NCI-H2227 treated with DMSO at 0.1 percent for 48 hours (cell line): ENCODE measurements around the gene NCK1.
A peak's percentile ranks its signal among the peaks of the same experiment; 100 is the strongest.
"Not testable (repeated sequence)": the region's sequence is repeated elsewhere in the genome, so short reads cannot be mapped to it uniquely, and the experiment has no call there.

Experiments
- DNase-seq: peaks from one replicate; lab custom pipeline; 2025; lab: John Stamatoyannopoulos, UW

NCK1 gene

GRCh38 chr3:136949146-136949545, 87.1 kb downstream of the NCK1 start:
- no peak for DNase-seq

GRCh38 chr3:136949708-136950107, 87.7 kb downstream of the NCK1 start:
- DNase-seq, result no peak

GRCh38 chr3:136950623-136951022, 88.6 kb downstream of the NCK1 start:
- DNase-seq, result no peak

DNA sequence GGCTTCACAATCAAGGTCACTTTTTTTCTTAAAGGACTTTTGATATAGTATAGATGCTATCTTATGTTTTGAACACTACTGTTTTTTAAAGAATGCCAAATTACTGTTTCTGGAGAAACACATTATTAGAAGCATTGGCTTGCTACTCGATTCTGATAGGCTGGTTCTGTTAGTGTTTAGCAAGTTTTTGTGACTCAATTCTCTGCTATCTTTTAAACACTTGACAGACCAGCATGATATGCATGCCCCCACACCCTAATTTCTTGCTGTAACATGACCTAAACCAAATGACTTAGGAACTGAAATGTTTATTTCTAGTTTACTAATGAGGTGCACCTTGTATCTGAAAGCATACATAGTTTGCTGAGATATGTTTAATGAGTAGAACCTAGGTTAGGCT, 90.3 kb downstream of the NCK1 start:
- no peak for DNase-seq

DNA sequence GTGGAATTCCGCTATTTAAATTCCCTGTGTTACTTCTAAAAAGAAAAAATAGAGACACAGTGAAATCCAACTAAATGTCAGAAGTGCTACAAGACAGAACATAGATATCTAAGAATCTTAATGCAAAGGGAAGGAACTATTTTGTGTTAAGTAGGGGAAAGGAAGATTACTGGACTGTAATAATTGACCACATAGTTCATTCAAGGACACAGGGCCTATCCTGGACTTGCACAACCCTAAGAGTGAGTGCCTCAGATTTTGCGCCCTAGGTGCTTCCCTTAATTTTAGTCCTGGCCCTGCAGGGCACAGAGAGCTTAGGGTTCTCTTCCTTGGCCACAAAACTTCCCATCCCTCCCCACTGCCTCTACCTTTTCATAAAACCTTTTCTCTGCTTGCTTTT, 92.2 kb downstream of the NCK1 start:
- no peak for DNase-seq

DNA sequence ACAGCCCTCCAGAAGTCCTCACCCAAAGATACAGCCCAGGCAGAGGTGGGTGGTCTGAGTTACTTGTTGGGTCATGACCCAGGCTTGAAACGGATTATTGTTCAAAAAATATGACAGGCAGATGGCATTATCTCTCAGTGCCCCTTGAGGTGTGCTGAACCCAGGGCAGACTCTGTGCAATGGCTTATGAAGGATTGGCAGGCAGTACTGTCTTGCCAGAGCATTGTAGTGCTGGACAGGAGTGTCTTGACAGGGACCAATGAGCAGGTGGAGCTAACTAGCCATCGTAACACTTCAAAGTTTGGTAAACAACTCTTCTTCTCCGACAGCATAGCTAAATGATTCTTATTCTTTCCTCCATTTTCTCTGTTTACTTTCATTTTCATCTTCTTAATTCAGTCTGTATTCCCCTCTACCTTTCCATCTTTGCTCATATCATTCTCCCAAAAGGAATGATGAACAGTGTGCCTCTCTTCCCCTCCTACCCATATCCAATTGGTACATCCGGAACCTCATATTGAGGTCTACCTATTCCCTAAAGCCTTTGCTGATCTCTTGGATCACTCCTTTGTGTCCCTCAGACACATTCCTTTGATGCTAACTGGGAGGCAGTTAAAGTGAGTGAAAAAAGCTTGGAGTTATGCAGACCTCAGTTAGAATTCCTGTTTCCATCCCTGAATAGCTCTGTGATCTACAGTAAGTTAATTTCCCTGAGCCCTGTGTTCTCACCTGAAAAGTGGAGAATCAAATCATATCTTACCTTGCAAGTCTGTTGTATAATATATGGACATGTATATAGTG, 93.2 kb downstream of the NCK1 start:
- no peak for DNase-seq

- DNase-seq, result no peak
Observed at GRCh38 chr3:136955813-136956212, 93.8 kb downstream of the NCK1 start.

- DNase-seq, result no peak
Observed at GRCh38 chr3:136956971-136957370, 95.0 kb downstream of the NCK1 start.

DNA sequence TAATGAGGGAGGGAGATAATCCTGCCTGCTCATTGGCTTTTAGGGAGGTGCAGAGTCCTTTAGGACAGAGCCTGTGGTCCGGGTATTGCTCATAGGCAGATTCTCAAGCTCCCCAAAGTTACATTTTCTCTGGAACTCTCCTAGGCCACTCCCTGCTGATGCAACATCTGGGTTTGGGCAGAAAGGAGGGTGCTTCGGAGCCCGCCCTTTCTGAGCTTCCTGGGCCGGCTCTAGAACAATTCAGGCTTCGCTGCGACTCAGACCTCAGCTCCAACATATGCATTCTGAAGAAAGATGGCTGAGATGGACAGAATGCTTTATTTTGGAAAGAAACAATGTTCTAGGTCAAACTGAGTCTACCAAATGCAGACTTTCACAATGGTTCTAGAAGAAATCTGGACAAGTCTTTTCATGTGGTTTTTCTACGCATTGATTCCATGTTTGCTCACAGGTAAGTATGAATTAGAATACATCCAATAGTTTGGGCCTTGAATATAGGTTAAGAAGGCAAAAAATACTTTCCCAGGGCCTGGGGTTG, 95.8 kb downstream of the NCK1 start, which contains the start of gene IL20RB:
TSS of gene IL20RB (plus strand) at position 233 of the 538 bp plus-strand sequence. CDS start at position 364, 131 bp downstream.
- DNase-seq, result no peak

- DNase-seq, result no peak
Observed at GRCh38 chr3:136958939-136959338, 96.9 kb downstream of the NCK1 start.

DNA sequence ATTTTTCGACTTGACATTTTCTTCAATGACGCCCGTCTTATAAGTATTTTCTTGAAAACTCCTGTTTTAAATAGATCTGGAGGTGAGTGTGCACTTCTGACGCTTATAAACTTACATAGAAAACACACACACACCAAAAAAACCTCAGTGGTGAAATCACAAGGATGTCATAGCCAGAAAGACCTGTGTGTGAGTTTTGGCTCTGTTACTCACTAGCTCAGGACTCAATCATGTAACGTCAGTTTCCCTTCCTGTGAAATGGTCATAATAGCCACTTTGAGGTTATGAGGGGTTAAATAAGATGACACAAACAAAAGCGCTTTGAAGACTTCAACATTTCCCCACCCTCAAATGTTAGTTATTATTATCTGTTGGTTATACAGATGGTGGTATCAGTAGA, 97.6 kb downstream of the NCK1 start:
- DNase-seq, result no peak

GRCh38 chr3:136960838-136961836, 99.1 kb downstream of the NCK1 start:
- no peak for DNase-seq

- DNase-seq, result no peak
Observed at GRCh38 chr3:136962927-136963326, 100.9 kb downstream of the NCK1 start.

DNA sequence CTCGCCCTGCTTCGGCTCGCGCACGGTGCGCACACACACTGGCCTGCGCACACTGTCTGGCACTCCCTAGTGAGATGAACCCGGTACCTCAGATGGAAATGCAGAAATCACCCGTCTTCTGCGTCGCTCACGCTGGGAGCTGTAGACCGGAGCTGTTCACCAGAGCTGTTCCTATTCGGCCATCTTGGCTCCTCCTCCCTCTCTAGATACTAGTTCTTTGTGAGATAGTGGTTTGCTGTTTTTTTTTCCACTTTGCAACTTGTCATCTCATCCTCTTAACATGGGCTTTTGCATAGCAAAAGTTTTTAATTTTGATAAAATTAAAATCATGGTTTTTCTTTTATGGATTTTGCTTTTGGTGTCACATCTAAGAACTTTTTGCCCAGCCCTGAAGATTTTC, 107.5 kb downstream of the NCK1 start:
- peak; percentile 12 for DNase-seq

DNA sequence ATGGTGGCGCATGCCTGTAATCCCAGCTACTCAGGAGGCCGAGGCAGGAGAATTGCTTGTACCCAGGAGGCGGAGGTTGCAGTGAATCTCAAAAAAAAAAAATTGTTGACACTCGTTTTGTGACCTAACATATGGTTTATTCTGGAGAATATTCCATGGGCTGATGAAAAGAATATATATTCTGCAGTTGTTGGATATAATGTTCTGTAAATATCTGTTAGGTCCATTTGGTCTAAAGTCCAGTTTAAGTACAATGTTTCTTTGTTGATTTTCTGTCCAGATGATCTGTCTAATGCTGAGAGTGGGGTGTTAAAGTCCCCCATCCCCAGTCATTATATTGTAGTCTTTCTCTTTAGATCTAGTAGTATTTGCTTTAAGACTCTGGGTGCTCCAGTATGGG, 111.3 kb downstream of the NCK1 start:
- DNase-seq, result no peak

GRCh38 chr3:136974670-136975069, 112.7 kb downstream of the NCK1 start:
- DNase-seq, result no peak

DNA sequence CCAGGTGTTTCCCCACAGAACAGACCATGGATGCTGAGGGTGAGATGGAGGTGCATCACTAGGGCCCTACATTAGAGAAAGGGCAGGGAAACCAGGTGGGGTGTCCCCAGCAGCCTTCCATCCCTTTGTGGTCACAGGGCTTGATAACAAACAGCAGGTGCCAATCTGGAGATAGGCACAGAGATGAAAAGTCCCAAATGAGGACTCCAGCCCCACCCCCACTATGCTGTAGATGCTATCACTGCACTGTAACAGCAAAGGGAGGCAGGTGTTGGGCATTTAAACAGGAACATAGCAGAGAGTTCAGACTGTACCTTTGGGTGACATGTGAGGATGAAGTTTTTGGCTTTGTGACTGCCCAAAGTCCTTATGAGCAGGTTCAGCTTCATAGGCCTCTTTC, 117.2 kb downstream of the NCK1 start:
- no peak for DNase-seq

DNA sequence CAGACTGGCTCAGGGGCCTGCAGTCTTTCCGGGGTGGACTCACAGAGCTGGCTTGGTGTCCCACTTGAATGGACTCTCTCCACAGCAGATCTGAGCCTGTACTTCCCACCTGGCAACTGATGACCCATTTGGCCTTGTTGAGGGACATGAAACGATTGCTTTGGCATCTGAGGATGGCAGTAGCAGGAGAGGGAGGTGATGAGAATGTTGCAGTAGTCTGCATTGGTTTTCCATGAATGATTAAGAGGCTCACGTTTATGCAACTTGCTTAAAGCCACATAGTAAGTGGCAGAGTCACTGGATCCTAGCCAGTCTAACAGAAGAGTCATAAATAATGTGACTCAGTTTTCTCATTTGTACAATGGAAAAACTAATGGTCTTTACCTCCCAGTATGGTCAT, 117.7 kb downstream of the NCK1 start:
- DNase-seq, result no peak

DNA sequence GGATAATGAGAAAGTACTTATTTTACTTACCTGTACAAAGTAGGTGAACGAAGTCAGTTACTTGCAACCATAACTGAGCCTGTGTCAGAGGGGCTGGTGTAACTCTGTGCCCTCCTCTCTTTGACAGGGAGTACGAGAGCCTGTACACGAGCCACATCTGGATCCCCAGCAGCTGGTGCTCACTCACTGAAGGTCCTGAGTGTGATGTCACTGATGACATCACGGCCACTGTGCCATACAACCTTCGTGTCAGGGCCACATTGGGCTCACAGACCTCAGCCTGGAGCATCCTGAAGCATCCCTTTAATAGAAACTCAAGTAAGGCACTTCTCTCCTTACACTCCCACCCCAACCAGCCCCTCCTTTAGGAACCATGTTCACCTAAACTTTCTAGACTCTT, 120.0 kb downstream of the NCK1 start:
- DNase-seq, result no peak

GRCh38 chr3:136982520-136983138, 120.6 kb downstream of the NCK1 start:
- no peak for DNase-seq

- DNase-seq, result no peak
Observed at GRCh38 chr3:136984837-136985236, 122.8 kb downstream of the NCK1 start.

DNA sequence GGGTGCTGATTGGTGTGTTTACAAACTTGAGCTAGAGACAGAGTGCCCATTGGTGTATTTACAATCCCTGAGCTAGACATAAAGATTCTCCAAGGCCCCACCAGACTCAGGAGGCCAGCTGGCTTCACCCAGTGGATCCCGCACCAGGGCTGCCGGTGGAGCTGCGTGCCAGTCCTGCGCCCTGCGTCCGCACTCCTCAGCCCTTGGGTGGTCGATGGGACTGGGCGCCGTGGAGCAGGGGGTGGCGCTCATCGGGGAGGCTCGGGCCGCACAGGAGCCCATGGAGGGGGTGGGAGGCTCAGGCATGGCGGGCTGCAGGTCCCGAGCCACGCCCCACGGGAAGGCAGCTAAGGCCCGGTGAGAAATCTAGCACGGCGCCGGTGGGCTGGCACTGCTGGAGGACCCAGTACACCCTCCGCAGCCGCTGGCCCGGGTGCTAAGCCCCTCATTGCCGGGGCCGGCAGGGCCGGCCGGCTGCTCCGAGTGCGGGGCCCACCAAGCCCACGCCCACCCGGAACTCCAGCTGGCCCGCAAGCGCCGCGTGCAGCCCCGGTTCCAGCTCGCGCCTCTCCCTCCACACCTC, 125.5 kb downstream of the NCK1 start:
- DNase-seq, result not testable (repeated sequence)
